Activated CD4-positive, alpha-beta T cell treated with anti-CD3 and anti-CD28 coated beads, Interleukin-2, Interleukin-4, amounts not matched to agents 100 ng/mL and 50 ng/mL, durations not matched to agents 16 hours and 8 hours (primary cell): Measurements from ENCODE around the gene SLC6A19.
"Not testable (repeated sequence)": the region's sequence is repeated elsewhere in the genome, so short reads cannot be mapped to it uniquely, and the experiment has no call there.

Experiments used
- DNase-seq: peaks from one replicate; pipeline ENCODE4 v3.0.0-alpha.2; 2020; ENCODE audit warnings: low spot score

SLC6A19 gene

DNA sequence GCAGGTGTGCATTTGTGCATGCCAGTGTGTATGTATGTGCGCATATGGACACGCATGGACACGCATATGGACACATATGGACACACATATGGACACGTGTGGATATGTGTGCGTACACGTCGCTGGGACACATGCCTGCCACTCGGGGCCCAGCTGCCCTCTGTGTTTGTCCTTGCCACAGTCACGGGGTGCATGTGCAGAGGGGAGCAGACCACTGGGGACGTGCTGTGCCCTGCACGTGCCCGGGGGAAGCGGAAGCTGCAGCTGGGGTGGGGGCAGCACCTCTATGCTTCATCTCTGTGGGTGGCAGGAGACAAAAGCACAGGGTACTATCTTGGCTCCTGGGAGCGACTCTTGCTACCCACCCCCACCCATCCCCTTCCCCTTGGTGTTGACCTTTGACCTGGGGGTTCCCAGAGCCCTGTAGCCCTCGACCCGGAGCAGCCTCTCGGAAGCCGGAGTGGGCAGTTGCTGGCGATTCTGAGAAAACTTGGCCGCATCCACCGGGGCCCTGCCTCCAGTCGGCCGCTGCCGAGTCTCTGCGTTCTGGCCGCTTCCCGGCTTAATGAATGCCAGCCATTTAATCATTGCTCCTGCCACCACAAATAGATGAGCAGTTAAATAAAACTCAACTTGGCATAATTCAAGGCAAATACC, 21.4 kb downstream of the SLC6A19 start:
- DNase-seq = no peak

DNA sequence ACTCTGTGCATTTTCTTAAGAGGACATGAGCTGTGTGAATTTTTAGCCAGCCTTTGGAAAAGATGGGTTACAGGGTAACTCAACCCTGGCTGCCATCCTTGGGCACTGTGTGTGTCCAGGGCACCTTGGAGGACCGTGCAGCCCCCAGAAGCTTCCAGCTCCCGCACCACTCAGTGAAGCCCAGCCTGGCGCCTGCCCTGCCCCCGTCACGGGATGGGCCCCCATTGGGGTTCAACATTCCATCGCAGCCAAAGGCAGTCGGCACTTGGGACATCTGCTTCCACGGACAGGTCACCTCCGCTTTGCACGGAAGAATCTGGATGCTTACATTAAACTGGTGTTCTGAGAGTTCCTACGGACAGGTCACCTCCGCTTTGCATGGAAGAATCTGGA, 21.9 kb downstream of the SLC6A19 start:
- DNase-seq = no peak

DNA sequence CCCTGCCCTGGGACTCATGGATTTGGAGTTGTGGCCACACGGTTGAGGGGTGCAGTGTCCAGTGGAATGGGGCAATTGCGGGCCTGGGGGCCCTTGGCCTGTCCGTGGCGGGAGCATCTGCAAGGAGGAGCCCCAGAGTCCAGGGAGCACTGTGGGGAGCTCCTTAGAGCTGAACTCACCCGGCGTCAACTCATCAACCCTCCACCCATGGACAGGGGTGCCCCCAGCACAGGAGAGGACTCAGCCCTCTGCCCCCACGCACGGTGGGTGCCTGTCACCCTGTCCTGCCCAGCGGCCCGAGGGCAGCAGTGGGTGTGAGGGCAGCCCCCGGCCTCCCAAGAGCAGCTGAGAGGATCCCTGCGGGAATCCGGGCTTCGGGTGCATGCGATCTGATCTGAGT, 23.2 kb downstream of the SLC6A19 start:
- no peak for DNase-seq

DNA sequence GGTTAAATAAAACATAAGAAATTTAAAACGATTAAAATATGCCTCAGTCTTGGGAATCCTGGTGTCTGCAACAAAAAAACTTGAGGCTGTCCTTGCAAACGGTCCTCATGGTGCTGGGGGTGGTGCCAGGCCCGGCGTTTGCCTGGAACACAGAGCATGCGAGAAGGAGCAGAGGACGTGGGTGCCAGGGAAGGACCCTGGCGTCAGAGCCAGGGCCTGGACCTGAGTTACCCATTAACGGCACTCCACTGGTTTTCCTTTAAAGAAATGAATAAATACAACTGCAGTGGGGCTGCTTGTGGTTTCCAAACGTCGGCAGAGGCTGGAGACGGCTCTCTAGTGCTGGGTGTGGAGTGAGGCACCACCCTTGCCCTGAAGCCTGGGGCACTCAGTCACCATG, 23.7 kb downstream of the SLC6A19 start, which contains the start of gene SLC6A18:
Gene SLC6A18, plus strand, starts transcription at position 301 of the 400 bp plus-strand sequence. Its CDS starts 97 bp downstream, at position 398.
- DNase-seq = no peak

DNA sequence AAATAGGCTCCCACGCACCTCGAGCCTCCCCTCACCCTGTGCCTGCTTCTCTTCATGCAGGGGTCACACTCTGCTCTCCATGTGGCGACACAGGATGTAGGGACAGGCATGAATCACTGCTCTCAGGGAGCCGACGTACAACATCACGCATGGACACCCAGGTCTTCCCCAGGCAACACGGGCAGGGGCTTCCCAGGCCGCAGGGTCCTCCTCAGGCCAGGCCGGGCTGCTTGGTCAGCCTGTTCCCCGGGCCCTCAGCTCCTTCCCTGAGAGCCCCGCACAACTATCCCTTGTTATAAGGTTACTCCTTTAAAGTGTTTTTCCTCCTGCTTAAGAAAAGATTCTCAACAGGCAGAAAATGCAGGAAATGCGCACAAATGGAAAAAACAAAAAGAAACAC, 24.8 kb downstream of the SLC6A19 start:
- no peak for DNase-seq

DNA sequence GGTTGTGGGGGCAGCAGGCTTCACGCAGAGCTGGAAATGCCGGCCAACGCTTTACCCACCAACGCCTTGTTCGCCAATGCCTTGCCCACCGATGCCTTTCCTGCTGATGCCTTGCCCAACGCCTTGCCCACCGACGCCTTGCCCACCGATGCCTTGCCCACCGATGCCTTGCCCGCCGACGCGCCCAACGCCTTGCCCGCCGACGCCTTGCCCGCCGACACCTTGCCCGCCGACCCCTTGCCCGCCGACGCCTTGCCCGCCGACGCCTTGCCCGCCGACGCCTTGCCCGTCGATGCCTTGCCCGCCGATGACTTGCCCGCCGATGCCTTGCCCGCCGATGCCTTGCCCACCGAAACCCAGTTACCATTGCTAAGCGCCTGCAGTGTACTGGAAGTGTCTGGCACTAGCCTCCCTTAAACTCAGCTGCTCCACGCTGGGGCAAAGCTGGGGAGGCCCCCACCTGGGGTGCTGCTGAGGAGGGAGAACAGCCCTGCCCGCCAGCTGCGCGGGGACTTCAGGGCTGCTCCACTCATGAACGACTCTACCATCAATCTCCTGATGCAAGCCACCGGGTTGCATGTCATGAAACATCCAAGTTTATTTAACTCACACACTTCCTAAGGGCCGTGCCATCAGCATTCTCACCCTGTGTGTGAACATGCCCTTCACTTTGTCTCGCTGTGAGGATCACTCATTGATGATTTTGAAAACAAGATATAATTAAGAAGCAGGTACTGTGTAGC, 25.6 kb downstream of the SLC6A19 start:
- DNase-seq = no peak

DNA sequence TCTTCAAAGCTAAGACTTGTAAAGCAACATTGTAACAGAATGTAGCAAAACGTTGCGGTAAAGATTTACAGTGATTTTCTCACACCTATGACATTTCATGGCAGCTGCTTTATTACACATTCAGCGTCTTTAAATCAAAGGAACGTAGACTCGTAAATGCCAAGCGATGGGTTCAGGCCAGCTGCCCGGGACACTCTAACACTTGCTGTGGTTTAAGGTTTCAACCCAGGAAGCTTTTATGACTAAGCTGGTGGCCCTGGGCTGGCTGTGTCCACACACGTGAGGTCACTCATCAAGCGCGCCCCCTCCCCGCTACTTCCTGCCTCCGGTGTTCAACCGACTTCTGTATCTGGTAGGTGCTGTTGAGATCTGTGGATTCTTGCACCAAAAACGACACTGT, 26.3 kb downstream of the SLC6A19 start:
- DNase-seq = no peak

DNA sequence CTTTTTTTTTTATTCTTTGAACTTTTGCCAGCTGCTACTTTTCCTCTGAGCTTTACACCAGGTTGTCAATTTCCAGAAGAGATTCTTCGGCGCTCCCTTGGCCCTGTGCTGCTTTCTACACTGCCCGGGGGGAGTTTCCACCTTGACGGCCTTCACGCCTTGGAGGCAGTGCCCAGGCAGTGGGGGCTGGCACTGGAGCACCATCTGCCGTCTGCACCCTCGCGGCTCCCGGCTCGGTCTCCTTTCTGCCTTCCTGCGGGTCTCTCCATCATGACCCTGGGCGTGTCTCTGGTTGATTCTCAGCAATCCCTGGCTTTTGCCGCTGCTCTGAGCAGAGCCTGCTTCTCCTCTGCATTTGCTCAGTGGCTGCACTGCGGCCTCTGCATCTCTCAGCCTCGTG, 26.7 kb downstream of the SLC6A19 start:
- no peak for DNase-seq

DNA sequence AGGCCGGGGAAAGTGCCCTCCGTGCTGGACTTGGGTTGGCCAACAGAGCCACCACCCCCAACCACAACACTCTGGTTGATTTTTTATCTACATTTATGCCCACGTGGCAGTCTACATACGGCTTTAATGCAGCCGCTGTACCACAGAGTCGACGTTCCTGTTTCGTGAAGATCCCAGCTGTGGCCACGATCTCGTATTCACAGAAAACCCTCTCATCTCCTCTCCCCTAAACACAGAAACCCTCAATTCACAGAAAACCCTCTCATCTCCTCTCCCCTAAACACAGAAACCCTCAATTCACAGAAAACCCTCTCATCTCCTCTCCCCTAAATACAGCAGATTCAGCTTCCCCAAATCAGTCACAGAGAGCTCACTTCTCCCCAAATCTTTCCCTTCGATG, 27.6 kb downstream of the SLC6A19 start:
- DNase-seq = not testable (repeated sequence)

DNA sequence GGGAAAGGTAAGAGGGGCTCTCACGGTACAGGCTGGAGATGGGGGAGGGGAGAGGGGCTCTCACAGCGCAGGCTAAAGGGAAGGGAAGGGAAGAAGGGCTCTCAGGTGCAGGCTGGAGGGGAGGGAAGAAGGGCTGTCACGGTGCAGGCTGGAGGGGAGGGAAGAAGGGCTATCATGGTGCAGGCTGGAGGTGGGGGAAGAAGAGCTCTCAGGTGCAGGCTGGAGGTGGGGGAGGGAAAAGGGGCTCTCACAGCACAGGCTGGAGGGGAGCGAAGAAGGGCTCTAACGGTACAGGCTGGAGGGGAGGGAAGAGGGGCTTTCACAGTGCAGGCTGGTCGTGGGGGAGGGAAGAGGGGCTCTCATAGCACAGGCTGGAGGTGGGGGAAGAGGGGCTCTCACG, 28.4 kb downstream of the SLC6A19 start:
- no peak for DNase-seq

DNA sequence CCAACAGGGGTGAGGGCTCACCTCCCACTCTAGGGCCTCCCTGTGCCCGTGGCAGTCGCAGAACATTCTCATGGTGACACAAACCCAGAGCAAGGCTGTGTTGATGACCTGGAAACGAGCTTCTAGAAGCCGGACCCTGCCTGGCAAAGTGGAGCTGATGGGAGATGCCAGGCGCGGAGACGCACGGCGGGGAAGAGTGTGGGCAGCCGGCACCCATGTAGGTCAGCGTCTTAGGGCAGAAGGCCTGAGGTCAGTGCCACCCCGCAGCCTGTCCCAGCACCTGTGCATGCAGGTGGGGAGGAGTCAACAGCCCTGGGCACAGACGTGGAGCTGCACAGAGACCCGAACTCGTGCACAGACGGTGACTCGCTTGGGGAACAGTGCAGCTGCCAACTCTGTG, 29.2 kb downstream of the SLC6A19 start:
- no peak for DNase-seq

DNA sequence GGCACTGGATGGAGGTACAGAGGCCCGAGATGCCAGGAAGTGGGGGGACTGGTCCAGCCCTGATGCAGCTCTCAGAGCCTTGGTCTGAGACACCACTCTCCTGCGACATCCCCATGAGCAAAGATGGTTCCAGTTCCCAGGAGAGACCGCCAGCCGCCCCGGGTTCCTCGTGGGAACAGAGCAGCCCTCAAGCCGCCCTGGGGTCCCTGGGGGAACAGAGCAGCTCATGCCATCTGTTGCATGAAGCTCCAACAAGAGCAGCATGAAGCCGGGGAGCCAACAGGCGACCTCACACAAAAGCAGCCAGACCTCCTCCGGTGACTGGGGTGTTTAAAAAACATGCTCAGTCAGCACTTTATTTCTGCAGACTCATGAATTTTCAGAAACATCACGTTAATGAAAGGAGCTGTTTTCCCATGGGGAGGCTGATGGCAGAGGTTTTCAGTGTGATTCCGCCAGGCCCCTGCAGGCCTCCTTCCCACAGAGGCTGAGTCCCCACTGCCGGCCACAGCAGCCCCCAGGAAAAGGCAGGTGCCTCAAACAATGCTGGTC, 30.0 kb downstream of the SLC6A19 start:
- no peak for DNase-seq

DNA sequence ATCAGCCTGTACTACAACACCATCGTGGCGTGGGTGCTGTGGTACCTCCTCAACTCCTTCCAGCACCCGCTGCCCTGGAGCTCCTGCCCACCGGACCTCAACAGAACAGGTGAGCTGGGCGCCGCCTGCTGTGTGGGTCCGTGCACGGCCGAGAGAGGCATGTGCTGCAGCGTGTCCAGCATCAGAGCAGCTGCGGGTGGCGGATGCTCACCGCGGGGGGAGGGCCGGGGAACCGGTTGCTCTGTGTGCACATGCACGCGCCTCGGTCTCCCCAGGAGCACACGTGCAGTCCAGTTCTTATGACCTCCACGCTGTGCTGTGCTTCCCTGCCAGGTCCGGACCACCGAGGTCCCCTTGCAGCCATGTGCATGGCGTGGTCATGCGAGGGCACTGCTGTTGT, 31.4 kb downstream of the SLC6A19 start:
- no peak for DNase-seq

DNA sequence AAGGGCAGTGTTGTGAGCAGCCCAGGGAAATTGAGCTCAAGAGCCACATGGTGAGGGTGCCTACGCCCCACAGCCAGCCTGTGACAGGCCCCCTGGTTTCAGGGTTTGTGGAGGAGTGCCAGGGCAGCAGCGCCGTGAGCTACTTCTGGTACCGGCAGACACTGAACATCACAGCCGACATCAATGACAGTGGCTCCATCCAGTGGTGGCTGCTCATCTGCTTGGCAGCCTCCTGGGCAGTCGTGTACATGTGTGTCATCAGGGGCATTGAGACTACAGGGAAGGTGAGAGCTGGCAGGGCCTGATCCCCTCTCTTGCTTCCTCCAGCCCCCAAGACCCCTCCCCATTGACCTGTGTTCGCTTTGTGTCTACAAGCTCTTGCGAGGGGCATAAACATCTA, 34.0 kb downstream of the SLC6A19 start:
- DNase-seq = no peak

DNA sequence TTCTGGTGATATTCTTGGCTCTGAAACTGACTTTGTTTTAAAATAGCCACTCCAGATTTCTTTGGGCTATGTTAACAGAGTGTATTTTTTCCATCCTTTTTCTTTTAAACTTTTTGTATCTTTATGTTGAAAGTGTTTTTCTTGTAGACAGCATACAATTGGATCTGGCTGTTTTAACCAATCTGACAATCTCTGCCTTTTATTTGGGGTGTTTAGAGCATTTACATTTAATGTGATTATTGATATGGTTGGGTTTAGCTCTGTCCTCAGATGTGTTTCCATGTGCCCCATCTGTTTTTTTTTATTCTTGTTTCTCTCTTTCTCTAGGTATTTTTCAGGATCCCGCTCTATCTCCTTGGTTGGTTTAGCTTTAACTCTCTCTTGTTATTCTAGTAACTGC, 34.4 kb downstream of the SLC6A19 start:
- no peak for DNase-seq

DNA sequence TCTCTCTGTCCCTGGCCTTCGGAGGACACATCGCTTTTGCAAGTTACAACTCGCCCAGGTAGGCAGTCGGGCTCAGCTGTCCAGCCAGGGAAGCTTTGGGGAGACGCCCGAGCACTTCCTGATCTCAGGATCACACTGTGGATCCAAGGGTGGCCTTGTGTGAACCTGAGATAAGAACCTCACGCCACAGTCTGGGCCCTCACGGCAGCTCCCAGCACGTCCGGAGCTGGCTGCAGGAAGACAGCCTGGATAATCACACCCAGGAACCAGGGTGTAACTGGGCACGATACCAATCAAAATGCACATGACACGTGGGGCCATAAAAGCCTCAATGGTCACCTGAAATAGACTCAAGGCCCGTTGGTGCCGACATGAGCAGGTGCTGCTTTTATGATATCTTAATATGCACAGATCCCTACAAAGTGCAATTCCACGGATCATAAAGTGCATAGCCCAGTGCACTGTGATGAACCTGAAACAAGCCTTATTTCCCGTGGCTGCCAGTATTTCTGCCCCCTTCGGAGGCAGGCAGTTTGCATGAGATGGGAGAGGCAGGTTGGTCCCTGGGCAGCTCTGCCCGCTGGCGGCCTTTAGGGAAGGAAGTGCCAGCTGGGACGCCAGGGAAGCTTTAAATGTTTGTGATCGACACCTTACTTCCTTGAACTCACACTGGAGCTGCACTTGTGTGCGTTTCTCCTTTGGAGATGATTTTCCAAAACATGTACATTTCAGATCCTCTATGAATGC, 38.3 kb downstream of the SLC6A19 start:
- no peak for DNase-seq

DNA sequence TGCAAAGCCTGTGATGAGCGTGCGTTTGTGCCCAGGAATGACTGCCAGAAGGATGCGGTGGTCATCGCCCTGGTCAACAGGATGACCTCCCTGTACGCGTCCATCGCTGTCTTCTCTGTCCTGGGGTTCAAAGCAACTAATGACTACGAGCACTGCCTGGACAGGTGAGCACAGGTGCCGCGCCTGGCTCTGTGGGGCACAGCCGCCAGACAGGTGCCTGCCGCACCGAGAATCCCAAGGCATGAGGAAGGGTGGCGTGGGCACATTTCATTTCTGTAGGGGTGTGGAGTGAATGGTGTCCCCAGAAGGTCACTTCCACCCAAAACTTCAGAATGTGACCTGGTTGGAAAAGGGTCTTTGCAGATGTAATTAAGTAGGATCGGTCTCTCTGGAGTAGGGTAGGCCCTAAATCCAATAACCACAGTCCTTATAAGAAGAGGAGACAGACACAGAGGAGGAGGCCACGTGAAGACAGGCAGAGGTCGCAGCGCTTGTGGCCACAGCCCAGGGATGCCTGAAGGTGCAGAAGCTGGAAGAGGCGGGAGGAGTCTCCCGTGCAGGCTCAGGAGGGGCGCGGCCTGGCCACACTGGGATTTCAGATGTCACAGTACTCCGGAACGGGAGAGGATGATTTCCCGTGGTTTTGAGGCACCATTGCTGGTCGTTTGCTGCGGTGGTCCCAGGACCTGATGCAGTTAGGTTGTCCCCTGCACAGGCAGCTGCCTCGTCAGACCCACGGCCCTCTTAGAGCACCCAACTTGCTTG, 39.3 kb downstream of the SLC6A19 start:
- no peak for DNase-seq

DNA sequence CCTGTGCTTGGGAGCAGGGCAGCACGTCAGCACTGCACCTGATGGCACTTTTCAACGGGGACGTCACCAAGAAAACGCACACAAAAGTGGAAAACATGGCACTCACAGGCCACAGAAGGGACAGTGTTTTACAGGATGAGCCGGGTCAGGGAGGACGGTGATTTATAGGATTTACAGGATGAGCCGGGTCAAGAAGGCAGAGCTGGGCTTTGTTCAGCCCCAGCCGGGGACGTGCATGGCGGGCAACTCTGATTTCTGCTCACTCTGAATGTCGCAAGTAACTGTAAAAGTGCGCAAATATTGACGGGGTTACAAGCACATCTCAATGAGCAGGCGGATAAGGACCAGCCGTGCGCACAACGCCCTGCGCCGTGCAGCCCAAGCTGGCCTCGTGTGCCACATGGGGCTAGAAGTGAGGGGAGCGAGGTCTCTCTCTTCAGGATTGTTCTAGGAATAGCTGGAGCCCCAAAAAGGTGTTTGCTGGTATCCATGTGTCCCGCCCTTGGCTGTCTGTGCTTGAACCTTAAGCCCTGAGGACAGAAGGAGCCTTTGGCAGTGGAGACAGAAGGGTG, 40.2 kb downstream of the SLC6A19 start:
- DNase-seq = no peak

DNA sequence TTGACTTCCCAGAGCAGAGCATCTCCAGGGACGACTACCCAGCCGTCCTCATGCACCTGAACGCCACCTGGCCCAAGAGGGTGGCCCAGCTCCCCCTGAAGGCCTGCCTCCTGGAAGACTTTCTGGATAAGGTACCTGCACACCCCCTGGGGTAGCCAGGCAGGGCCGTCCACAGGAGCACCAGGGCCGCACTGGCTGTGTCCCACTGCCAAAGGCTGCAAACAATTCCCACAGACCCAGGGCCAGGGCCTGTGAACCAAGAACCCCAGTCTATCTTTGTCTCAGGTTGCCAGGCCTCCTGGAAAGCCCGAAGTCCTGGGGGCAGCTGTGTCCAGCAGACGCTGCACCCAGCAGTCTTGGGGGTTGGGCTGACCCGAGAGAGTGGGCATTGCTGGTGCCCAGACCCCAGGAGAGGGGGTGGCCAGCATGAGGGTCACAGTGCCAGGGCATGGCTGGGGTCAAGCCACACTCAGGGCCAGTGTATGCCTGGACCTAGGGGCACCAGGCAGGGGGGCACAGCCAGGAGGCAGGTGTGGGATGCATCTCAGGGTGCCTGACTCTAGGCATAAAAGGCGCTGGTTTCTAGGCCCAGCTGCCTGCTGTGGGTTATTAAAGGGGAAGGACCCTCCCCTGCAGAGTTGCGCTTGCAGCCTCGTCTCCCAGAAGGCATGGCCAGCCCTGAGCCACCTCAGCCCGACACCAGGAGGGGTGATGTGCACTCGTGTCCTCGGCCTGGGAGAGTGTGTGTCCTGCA, 41.5 kb downstream of the SLC6A19 start:
- DNase-seq = no peak

DNA sequence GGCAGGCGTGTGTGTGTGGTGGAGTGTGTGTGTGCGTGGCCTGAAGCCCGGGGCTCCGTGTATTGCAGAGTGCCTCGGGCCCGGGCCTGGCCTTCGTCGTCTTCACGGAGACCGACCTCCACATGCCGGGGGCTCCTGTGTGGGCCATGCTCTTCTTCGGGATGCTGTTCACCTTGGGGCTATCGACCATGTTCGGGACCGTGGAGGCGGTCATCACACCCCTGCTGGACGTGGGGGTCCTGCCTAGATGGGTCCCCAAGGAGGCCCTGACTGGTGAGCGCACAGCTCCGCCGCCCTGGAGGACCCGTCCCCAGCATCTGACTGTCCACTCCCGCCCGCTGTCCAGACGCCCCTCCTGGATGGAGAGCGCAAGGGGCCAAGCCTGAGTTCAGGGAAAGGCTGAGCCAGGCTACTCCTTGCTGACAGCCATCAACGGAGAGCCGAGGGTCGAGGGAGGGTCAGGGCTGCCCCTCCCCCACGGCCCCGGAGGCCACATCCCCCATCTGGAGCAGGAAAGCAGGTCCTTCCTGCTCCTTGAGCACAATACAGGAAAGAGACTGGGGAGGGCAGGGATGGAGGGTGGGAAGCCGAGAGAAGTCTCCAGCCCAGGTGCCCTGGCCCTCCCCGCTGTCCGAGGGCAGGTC, 42.2 kb downstream of the SLC6A19 start:
- DNase-seq = no peak
